ENCODE results near the gene GUCA2A.

GUCA2A gene

DNA sequence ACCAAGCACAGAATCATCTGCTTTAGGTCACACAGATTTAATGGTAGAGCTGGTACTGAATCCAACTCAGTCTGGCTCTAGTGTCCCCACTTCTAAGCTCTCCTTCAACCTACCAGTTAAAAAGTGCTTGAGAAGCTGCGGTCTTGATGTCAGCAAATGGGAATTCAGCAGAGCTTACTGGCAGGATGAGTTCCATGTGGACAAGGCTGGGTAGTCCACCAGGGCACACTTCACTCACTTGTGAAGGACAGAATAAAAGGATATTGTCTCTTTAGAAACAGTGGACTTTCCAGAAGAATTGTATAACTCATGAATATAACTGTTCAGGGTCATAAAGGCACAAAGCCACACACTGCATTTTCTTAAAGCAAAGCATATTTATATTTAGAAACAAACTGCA, 46.4 kb downstream of the GUCA2A start:
- TF ChIP-seq, protein P1, sequence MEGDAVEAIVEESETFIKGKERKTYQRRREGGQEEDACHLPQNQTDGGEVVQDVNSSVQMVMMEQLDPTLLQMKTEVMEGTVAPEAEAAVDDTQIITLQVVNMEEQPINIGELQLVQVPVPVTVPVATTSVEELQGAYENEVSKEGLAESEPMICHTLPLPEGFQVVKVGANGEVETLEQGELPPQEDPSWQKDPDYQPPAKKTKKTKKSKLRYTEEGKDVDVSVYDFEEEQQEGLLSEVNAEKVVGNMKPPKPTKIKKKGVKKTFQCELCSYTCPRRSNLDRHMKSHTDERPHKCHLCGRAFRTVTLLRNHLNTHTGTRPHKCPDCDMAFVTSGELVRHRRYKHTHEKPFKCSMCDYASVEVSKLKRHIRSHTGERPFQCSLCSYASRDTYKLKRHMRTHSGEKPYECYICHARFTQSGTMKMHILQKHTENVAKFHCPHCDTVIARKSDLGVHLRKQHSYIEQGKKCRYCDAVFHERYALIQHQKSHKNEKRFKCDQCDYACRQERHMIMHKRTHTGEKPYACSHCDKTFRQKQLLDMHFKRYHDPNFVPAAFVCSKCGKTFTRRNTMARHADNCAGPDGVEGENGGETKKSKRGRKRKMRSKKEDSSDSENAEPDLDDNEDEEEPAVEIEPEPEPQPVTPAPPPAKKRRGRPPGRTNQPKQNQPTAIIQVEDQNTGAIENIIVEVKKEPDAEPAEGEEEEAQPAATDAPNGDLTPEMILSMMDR (IDR thresholded peaks at IDR 0.05; ENCODE audit: control insufficient read depth, extremely low read depth, insufficient read depth): no peak
- no peak for DNase-seq (ENCODE audit: low read depth)
- H3K4me3 ChIP-seq (ENCODE audit: low read depth, low read length): no peak overlapping the region

DNA sequence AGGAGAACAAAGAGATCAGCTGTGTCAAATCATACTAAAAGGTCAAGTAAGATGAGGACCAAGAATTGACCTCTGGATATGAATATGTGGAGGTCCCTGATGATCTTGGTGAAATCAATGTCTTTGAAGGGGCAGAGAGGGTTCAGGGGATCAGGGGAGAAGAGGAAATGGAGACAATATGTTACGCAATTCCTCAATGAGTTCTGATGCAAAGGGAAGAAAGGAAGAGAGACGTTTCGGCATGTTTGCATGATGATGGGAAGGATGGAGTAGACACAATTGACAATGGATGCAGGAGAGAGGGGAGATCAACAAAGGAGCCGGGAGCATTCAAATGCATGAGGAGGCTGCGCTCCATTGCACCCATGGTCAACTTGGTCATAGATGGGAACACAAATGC, 47.3 kb downstream of the GUCA2A start:
- TF ChIP-seq, protein P1 (IDR thresholded peaks at IDR 0.05; ENCODE audit: control insufficient read depth, extremely low read depth, insufficient read depth): no peak
- DNase-seq (ENCODE audit: low read depth): no peak
- no peak overlapping the region for H3K4me3 ChIP-seq (ENCODE audit: low read depth, low read length)

DNA sequence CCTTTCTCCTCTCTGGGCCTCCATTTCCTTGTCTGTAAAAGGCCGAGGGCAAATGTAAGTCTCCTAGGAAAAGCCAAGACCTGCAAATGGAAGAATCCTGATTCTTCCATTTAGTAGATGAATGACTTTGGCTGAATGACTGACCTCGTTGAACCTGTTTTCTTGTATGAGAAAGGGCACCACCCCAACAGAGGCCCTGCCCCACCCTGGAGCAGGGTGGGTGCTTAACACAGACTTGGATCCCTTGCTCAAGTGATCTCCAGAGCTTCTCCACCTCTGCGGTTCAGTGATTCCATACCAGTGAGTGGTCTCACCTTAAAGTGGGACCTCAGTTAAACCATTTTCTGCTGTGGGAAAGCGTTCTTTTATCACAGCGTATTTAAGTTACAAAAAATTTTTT, 50.3 kb downstream of the GUCA2A start:
- no peak overlapping the region for H3K4me3 ChIP-seq (ENCODE audit: low read depth, low read length)
- TF ChIP-seq, protein P1 (IDR thresholded peaks at IDR 0.05; ENCODE audit: control insufficient read depth, extremely low read depth, insufficient read depth): no peak
- no peak for DNase-seq (ENCODE audit: low read depth)

All from LNCaP clone FGC (cell line).